ENCODE results near the gene FRMD4A. TPM values are rescaled to one million over a fixed set of nuclear protein-coding genes. Genes with fewer than 3 reads are reported as not detected.

The FRMD4A gene
- total RNA-seq, 1 experiment from 2014 or later: 19.6 TPM

DNA sequence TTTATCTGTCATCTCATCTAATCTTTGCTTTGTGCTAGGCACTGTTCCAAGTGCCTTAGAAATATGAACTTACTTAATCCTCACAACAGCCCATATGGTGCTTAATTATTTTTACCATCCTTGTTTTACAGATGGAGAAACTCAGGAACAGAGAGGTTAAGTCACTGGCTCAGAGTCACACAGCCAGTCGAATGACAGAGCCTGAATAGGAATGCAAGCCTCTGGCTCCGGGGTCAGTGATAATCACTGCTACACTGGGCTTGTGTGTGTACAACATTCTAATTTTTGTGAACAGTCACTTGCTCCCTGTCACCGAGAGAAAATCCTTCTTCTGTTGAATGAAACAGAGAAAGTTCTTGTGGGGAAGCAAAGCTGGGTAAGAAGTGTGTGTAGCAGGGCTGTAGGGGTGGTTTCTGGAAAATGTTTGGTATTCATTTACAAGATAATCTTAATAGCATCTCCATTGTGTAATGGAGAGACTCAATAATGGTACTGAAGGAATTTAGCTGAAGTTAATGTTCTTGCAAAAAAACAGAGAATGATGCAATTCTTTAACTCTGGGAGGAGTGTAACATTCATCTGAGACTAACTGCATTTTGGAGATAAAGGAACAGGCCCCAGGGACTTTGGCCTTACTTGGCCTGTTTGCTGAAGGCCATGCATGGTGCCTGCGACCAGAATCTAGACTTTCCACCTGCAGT is 290.6 kb downstream of the FRMD4A start:
- Mint-ChIP-seq H3K27me3 (ENCODE audit: low read depth) (no peaks in the 10 kb centered on the region), H3K4me3 (no peak overlapping the region), H3K27ac (no peak overlapping the region), H3K36me3 (ENCODE audit: insufficient read depth in 1 of 3, low read depth in 3 of 3) (no peaks in the 10 kb centered on the region; a peak in 1 of 7 replicates), H3K4me1 (peaks cover 3% of the 10 kb centered on the region in 2 experiments; a peak in 2 of 4 replicates), H3K9me3 (no peaks in the 10 kb centered on the region)
- H3K23ac ChIP-seq (ENCODE audit: insufficient read length, low read depth, low read length): no peak overlapping the region
- H4K8ac ChIP-seq (replicated peaks; ENCODE audit: insufficient read length, low read depth, low read length): no peak overlapping the region
- TF ChIP-seq CTCF (conservative IDR thresholded peaks at IDR 0.05): no peak
- H2AFZ ChIP-seq (ENCODE audit: low read length): no peak overlapping the region
- H3K79me1 ChIP-seq (ENCODE audit: insufficient read depth, low read depth, low read length, poor library complexity, severe bottlenecking): no peaks in the 10 kb centered on the region
- no CpG with 5 or more reads among the region's 4 CpGs for WGBS (ENCODE audit: extremely low coverage, insufficient read length, low lambda C conversion rate)
- H3K4me1 ChIP-seq (ENCODE audit: insufficient read depth, low read length): no peaks in the 10 kb centered on the region
- H3K4ac ChIP-seq (ENCODE audit: low read depth, low read length): no peak overlapping the region
- H2BK20ac ChIP-seq (ENCODE audit: low read depth, low read length, poor library complexity, severe bottlenecking): no peak overlapping the region
- H3K9me3 ChIP-seq (ENCODE audit: control insufficient read depth, low read depth, low read length): no peaks in the 10 kb centered on the region
- H3K18ac ChIP-seq (ENCODE audit: insufficient read length, low read depth, low read length): no peak overlapping the region
- no peaks in the 10 kb centered on the region for H3K79me2 ChIP-seq (ENCODE audit: insufficient read depth, low read length)
- no peak for DNase-seq
- no peak overlapping the region for H4K91ac ChIP-seq (ENCODE audit: insufficient read length, low read depth, low read length)
- H2BK5ac ChIP-seq (ENCODE audit: insufficient read length, low read length): no peak overlapping the region
- no peak overlapping the region for H3T11ph ChIP-seq (ENCODE audit: low read length)
- H4K5ac ChIP-seq (ENCODE audit: insufficient read length, low read depth, low read length): no peak overlapping the region
- H3K9ac ChIP-seq (ENCODE audit: extremely low read depth, insufficient read length, low read length): no peak overlapping the region
- no peaks in the 10 kb centered on the region for H4K20me1 ChIP-seq (ENCODE audit: control insufficient read depth, insufficient read depth, insufficient read length)
- no peak overlapping the region for H3K27ac ChIP-seq (ENCODE audit: insufficient read length, low read depth, low read length)
- H3K14ac ChIP-seq (ENCODE audit: insufficient read depth, low read length): no peak overlapping the region
- H2BK15ac ChIP-seq (ENCODE audit: low read depth, low read length): no peak overlapping the region
- H2BK12ac ChIP-seq (ENCODE audit: insufficient read length, low read depth, low read length): no peak overlapping the region
- H3K4me2 ChIP-seq (ENCODE audit: insufficient read depth, insufficient read length, low read length): no peak overlapping the region
- H2BK120ac ChIP-seq (ENCODE audit: low read depth, low read length, poor library complexity, severe bottlenecking): no peak overlapping the region
- H3K27me3 ChIP-seq (ENCODE audit: insufficient read depth, low read length): no peaks in the 10 kb centered on the region
- no peaks in the 10 kb centered on the region for H3K23me2 ChIP-seq (ENCODE audit: insufficient read length, low read depth, low read length, poor library complexity, severe bottlenecking)
- no peak overlapping the region for H2AK5ac ChIP-seq (ENCODE audit: insufficient read length, low read length)
- no peak overlapping the region for H3K56ac ChIP-seq (ENCODE audit: insufficient read length, low read depth, low read length)

Measured in H9 (cell line).